CD14-positive monocyte (primary cell): ENCODE results near the gene SOAT2. TPM values are rescaled to one million over a fixed set of nuclear protein-coding genes. Genes with fewer than 3 reads are reported as not detected.
A peak's percentile ranks its signal among the peaks of the same experiment; 100 is the strongest.

Source experiments
- DNase-seq, 3 donors: peaks; one replicate each; pipeline ENCODE4 v3.0.0-alpha.2; 2011 to 2022
- H2AFZ ChIP-seq: 2 replicates; pipeline ENCODE4 v1.6.0; 2012; ENCODE audit warnings: mild to moderate bottlenecking, low read depth, low read length, inconsistent platforms; ENCODE audit not compliant: insufficient read depth, poor library complexity, severe bottlenecking
- H3K27ac ChIP-seq, 2 donors: 1 replicate in 1 of 2; 2 replicates in 1 of 2; pipeline ENCODE4 v1.5.1; 2012 to 2013; ENCODE audit warnings: low read length in 2 of 2, control low read depth in 1 of 2, inconsistent platforms in 1 of 2, low read depth in 1 of 2, mild to moderate bottlenecking in 1 of 2
- H3K27me3 ChIP-seq, 2 donors: one replicate each; pipeline versions ENCODE4 v1.6.0 to v1.6.1; 2011 to 2013; ENCODE audit warnings: low read length in 2 of 2; ENCODE audit not compliant: control insufficient read depth in 2 of 2, insufficient read depth in 2 of 2
- H3K36me3 ChIP-seq, 2 donors: replicated peaks in 1 of 2; 1 replicate in 1 of 2; 2 replicates in 1 of 2; pipeline versions ENCODE4 v1.5.1 to v1.6.1; 2012 to 2013; ENCODE audit warnings: low read length in 2 of 2, control low read depth in 1 of 2, inconsistent platforms in 1 of 2, mild to moderate bottlenecking in 1 of 2; ENCODE audit not compliant: insufficient read depth in 2 of 2, control insufficient read depth in 1 of 2
- H3K4me1 ChIP-seq, 2 donors: 1 replicate in 1 of 2; 2 replicates in 1 of 2; pipeline versions ENCODE4 v1.5.1 to v1.6.1; 2012 to 2013; ENCODE audit warnings: low read length in 2 of 2, control low read depth in 1 of 2, inconsistent platforms in 1 of 2, mild to moderate bottlenecking in 1 of 2, moderate library complexity in 1 of 2; ENCODE audit not compliant: insufficient read depth in 2 of 2, control insufficient read depth in 1 of 2
- H3K4me2 ChIP-seq: replicated peaks from 2 replicates; pipeline ENCODE3; 2012; ENCODE audit warnings: low read length, moderate library complexity, mild to moderate bottlenecking; ENCODE audit not compliant: poor library complexity, severe bottlenecking; ENCODE audit errors: extremely low read depth
- H3K4me3 ChIP-seq, 3 experiments: fragments of 200-600 bp in 1 of 3; sonication (generic) in 1 of 3; replicated peaks in 1 of 3; 1 replicate in 2 of 3; 2 replicates in 1 of 3; pipeline ENCODE4 v1.5.1; 2011 to 2013; ENCODE audit warnings: low read length in 3 of 3, mild to moderate bottlenecking in 3 of 3, control low read depth in 2 of 3, low read depth in 2 of 3, inconsistent platforms in 1 of 3, moderate library complexity in 1 of 3
- H3K79me2 ChIP-seq: 2 replicates; pipeline ENCODE4 v1.6.0; 2012; ENCODE audit warnings: mild to moderate bottlenecking, control low read depth, inconsistent platforms, low read length, moderate library complexity; ENCODE audit not compliant: insufficient read depth
- H3K9ac ChIP-seq: 2 replicates; pipeline ENCODE4 v1.6.0; 2017; ENCODE audit warnings: low read length, mild to moderate bottlenecking; ENCODE audit not compliant: insufficient read depth, poor library complexity, severe bottlenecking
- H3K9me3 ChIP-seq, 2 donors: replicated peaks in 1 of 2; 1 replicate in 1 of 2; 2 replicates in 1 of 2; pipeline versions ENCODE4 v1.5.1 to v1.6.1; 2012 to 2013; ENCODE audit warnings: low read length in 2 of 2, control low read depth in 1 of 2; ENCODE audit not compliant: control insufficient read depth in 1 of 2, insufficient read depth in 1 of 2
- H4K20me1 ChIP-seq: 2 replicates; pipeline ENCODE4 v1.6.0; 2012; ENCODE audit warnings: mild to moderate bottlenecking, low read length, control low read depth, moderate library complexity; ENCODE audit not compliant: insufficient read depth
- H3K27ac Mint-ChIP-seq, 7 donors: one replicate each; pipeline ENCODE4 v1.8.0; 2020; ENCODE audit warnings: mild to moderate bottlenecking in 7 of 7, mixed read lengths in 7 of 7, moderate library complexity in 6 of 7, inconsistent platforms in 2 of 7
- H3K27me3 Mint-ChIP-seq, 3 donors: one replicate each; pipeline ENCODE4 v1.8.0; 2021 to 2022; ENCODE audit warnings: low read depth in 3 of 3, mild to moderate bottlenecking in 3 of 3, mixed read lengths in 3 of 3, moderate library complexity in 3 of 3, inconsistent platforms in 1 of 3
- H3K36me3 Mint-ChIP-seq, 2 donors: one replicate each; pipeline ENCODE4 v1.8.0; 2020; ENCODE audit warnings: mixed read lengths in 2 of 2, inconsistent platforms in 1 of 2, mild to moderate bottlenecking in 1 of 2
- H3K4me1 Mint-ChIP-seq: one replicate; pipeline ENCODE4 v1.8.0; 2020; ENCODE audit warnings: mild to moderate bottlenecking, mixed read lengths
- H3K4me3 Mint-ChIP-seq, 2 donors: one replicate each; pipeline ENCODE4 v1.8.0; 2020; ENCODE audit warnings: mild to moderate bottlenecking in 2 of 2, mixed read lengths in 2 of 2, moderate library complexity in 1 of 2
- H3K9me3 Mint-ChIP-seq, 7 donors: one replicate each; pipeline ENCODE4 v1.8.0; 2020 to 2022; ENCODE audit warnings: mixed read lengths in 7 of 7, mild to moderate bottlenecking in 6 of 7, moderate library complexity in 6 of 7, inconsistent platforms in 2 of 7
- WGBS: methylation state at CpG from one replicate; pipeline ENCODE4 v1.1.5; 2013; ENCODE audit warnings: missing lambda C conversion rate; ENCODE audit not compliant: insufficient coverage; 5-methylcytosine and 5-hydroxymethylcytosine counted together
- intact Hi-C, 2 donors: fragments of 100-400 bp; cut with micrococcal nuclease; formaldehyde crosslinking; loops; one replicate each; pipeline versions ENCODE4 v1.15.0 to v1.15.1; 2023
- polyA plus RNA-seq, 3 donors: library from polyadenylated mRNA; depleted of rRNA in 1 of 3; unstranded in 2 of 3; stranded (reverse) in 1 of 3; fragments of 300-500 nt in 2 of 3; fragments of >200 nt in 1 of 3; fragmentation: Illumina TruSeq in 2 of 3; gene quantifications; 1 replicate in 2 of 3; 2 replicates in 1 of 3; pipeline ENCODE4 v1.2.3, GENCODE V29; 2012 to 2021
- TF ChIP-seq, protein P1 (sequence below): fragments of 200-600 bp; IDR thresholded peaks from one replicate; pipeline ENCODE4 v1.8.0; 2022; ENCODE audit warnings: antibody characterized with exemption, mild to moderate bottlenecking

SOAT2 gene
- polyA plus RNA-seq, 3 donors: not detected

- Histone ChIP-seq H2AFZ (no peak overlapping the region), H3K9ac (no peak overlapping the region), H3K27me3 (peaks cover 1 to 2% of the 10 kb centered on the region in 2 donors), H3K4me2 (no peak overlapping the region), H3K9me3 (no peaks in the 10 kb centered on the region), H3K79me2 (no peaks in the 10 kb centered on the region), H3K4me1 (peaks cover 30 to 32% of the 10 kb centered on the region in 2 donors), H3K27ac (peak overlapping the region in 1 of 2 donors; percentile 26), H4K20me1 (no peaks in the 10 kb centered on the region), H3K4me3 (no peak overlapping the region), H3K36me3 (no peaks in the 10 kb centered on the region)
- intact Hi-C loops: loop anchor here in 1 of 2 donors (5.0 kb wide), 1 partner anchor 37 kb away; no protein-coding TSS in a partner anchor
- Mint-ChIP-seq H3K9me3 (no peaks in the 10 kb centered on the region), H3K27me3 (peaks cover 6 to 11% (median 7%) of the 10 kb centered on the region in 3 donors), H3K4me1 (peaks cover 32% of the 10 kb centered on the region), H3K27ac (peak overlapping the region in 3 of 7 donors; percentile 7 to 53 (median 21)), H3K4me3 (peak overlapping the region in 1 of 2 donors; percentile 16), H3K36me3 (peaks cover 0 to 1% of the 10 kb centered on the region in 2 donors)
- TF ChIP-seq, protein P1, sequence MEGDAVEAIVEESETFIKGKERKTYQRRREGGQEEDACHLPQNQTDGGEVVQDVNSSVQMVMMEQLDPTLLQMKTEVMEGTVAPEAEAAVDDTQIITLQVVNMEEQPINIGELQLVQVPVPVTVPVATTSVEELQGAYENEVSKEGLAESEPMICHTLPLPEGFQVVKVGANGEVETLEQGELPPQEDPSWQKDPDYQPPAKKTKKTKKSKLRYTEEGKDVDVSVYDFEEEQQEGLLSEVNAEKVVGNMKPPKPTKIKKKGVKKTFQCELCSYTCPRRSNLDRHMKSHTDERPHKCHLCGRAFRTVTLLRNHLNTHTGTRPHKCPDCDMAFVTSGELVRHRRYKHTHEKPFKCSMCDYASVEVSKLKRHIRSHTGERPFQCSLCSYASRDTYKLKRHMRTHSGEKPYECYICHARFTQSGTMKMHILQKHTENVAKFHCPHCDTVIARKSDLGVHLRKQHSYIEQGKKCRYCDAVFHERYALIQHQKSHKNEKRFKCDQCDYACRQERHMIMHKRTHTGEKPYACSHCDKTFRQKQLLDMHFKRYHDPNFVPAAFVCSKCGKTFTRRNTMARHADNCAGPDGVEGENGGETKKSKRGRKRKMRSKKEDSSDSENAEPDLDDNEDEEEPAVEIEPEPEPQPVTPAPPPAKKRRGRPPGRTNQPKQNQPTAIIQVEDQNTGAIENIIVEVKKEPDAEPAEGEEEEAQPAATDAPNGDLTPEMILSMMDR: no peak
- no CpG with 5 or more reads among the region's 3 CpGs for WGBS
- peak in 2 of 3 donors; percentile 71 to 78 for DNase-seq
These were observed 597 bp downstream of the SOAT2 start for GRCh38 chr12:53103860-53104305.

- peaks cover 0 to 5% (median 2%) of the 10 kb centered on the region in 3 donors for H3K27me3 Mint-ChIP-seq
- H3K9ac ChIP-seq: no peak overlapping the region
- no peak overlapping the region for H3K27ac Mint-ChIP-seq
- DNase-seq: no peak
- intact Hi-C loops: no loop called here
- peaks cover 26% of the 10 kb centered on the region for H3K4me1 Mint-ChIP-seq
- H2AFZ ChIP-seq: no peak overlapping the region
- no peaks in the 10 kb centered on the region for H3K9me3 Mint-ChIP-seq
- H3K4me2 ChIP-seq: no peak overlapping the region
- no peaks in the 10 kb centered on the region for H3K9me3 ChIP-seq
- H3K36me3 ChIP-seq: no peaks in the 10 kb centered on the region
- H3K4me3 ChIP-seq: no peak overlapping the region
- WGBS: 97% methylated on average over 6 of the region's 8 CpGs
- H4K20me1 ChIP-seq: no peaks in the 10 kb centered on the region
- H3K36me3 Mint-ChIP-seq: no peaks in the 10 kb centered on the region
- H3K27me3 ChIP-seq: no peaks in the 10 kb centered on the region
- H3K4me1 ChIP-seq: peaks cover 24 to 27% of the 10 kb centered on the region in 2 donors
- TF ChIP-seq, protein P1: no peak
- H3K4me3 Mint-ChIP-seq: no peak overlapping the region
- no peaks in the 10 kb centered on the region for H3K79me2 ChIP-seq
- H3K27ac ChIP-seq: no peak overlapping the region
These were observed 2.0 kb downstream of the SOAT2 start for GRCh38 chr12:53105256-53105655.
